Astrocyte of the spinal cord (primary cell): ENCODE measurements around the gene THSD7B.
"Not testable (repeated sequence)": the region's sequence is repeated elsewhere in the genome, so short reads cannot be mapped to it uniquely, and the experiment has no call there.

ENCODE experiments used
- DNase-seq: peaks from one replicate; pipeline ENCODE4 v3.0.0; 2011; ENCODE audit warnings: low read depth, low spot score
- H3K4me3 ChIP-seq: 2 replicates; pipeline ENCODE4 v1.5.1; 2011; ENCODE audit warnings: low read depth, mild to moderate bottlenecking, low read length, moderate library complexity
- CTCF ChIP-seq: IDR thresholded peaks from 2 replicates; pipeline ENCODE4 v1.5.1; 2012; ENCODE audit warnings: low read depth, mild to moderate bottlenecking, low read length, inconsistent platforms
- in situ Hi-C: cut with HindIII; loops from 2 replicates; pipeline ENCODE4 v1.10.0; 2017; ENCODE audit warnings: low sequenced_read_pairs

The THSD7B gene

GRCh38 chr2:137525641-137526190 lies 760.4 kb downstream of the THSD7B start:
- DNase-seq, result no peak
- H3K4me3 ChIP-seq, result no peak overlapping the region
- TF ChIP-seq CTCF, result no peak
- in situ Hi-C loops, result no loop called here

GRCh38 chr2:137535897-137536296 lies 770.6 kb downstream of the THSD7B start:
- in situ Hi-C loops, result no loop called here
- no peak overlapping the region for H3K4me3 ChIP-seq
- TF ChIP-seq CTCF, result no peak
- no peak for DNase-seq

- in situ Hi-C loops, result no loop called here
- TF ChIP-seq CTCF, result no peak
- DNase-seq, result no peak
- no peak overlapping the region for H3K4me3 ChIP-seq
Measured at GRCh38 chr2:137539336-137539735, 774.0 kb downstream of the THSD7B start.

- no peak overlapping the region for H3K4me3 ChIP-seq
- DNase-seq, result no peak
- in situ Hi-C loops, result no loop called here
- no peak for TF ChIP-seq CTCF
Measured at GRCh38 chr2:137547842-137548241, 782.5 kb downstream of the THSD7B start.

- TF ChIP-seq CTCF, result no peak
- DNase-seq, result no peak
- H3K4me3 ChIP-seq, result no peak overlapping the region
- in situ Hi-C loops, result no loop called here
Measured at GRCh38 chr2:137566387-137566786, 801.0 kb downstream of the THSD7B start.

GRCh38 chr2:137570484-137570883 lies 805.1 kb downstream of the THSD7B start:
- no peak overlapping the region for H3K4me3 ChIP-seq
- DNase-seq, result no peak
- TF ChIP-seq CTCF, result no peak
- in situ Hi-C loops, result no loop called here

- in situ Hi-C loops, result not testable (repeated sequence)
Measured at GRCh38 chr2:137587834-137588233, 822.5 kb downstream of the THSD7B start.

GRCh38 chr2:137588578-137588977 lies 823.2 kb downstream of the THSD7B start:
- in situ Hi-C loops, DNase-seq, H3K4me3 ChIP-seq: not testable (repeated sequence)

More at GRCh38 chr2:137587834-137588233, 822.5 kb downstream of the THSD7B start:
- not testable (repeated sequence) for H3K4me3 ChIP-seq, DNase-seq
